NCI-H1694 (cell line): ENCODE data around the gene GREM1.

Experiments
- DNase-seq: peaks from one replicate; lab custom pipeline; 2025; lab: John Stamatoyannopoulos, UW

Gene GREM1

DNA sequence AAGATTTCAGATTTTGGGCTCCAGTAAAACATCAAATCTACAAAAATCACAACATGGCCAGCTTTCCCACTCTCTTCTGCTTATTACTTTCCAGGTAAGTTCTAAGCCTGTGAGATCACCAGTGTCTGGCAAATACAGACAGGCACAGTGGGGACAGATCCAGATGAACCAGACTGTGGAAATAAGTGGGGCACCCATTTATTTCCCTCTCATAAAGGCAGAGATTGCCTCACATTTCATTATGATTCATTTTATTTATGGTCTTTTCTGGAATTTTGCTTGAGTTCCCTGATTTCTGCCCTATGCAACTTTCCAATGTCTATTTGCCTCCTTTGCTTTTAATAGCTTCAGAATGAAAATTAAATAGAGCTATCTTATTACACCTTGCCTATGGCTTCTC, 66.8 kb downstream of the GREM1 start:
- DNase-seq, result no peak

GRCh38 chr15:32786906-32787305, 69.1 kb downstream of the GREM1 start:
- no peak for DNase-seq

- DNase-seq, result no peak
Observed at GRCh38 chr15:32787949-32788348, 70.1 kb downstream of the GREM1 start.

- DNase-seq, result no peak
Observed at GRCh38 chr15:32790352-32790999, 72.7 kb downstream of the GREM1 start.

- DNase-seq, result no peak
Observed at GRCh38 chr15:32792436-32792835, 74.6 kb downstream of the GREM1 start.
